T-helper 17 cell (primary cell): Measurements from ENCODE around the gene PACSIN1. TPM values are rescaled to one million over a fixed set of nuclear protein-coding genes. Genes with fewer than 3 reads are reported as not detected.

ENCODE experiments used
- ATAC-seq: fragments of 150-1000 bp; cut with Tn5 transposase; 2 replicates; pipeline ENCODE4 v1.10.0; 2021; ENCODE audit warnings: mild to moderate bottlenecking, moderate library complexity
- DNase-seq, 3 donors: peaks; one replicate each; pipeline versions ENCODE4 v3.0.0 to v3.0.0-alpha.2; 2020 to 2021
- H3K9me3 ChIP-seq: one replicate; pipeline ENCODE4 v1.7.0; 2013; ENCODE audit warnings: low read length, mild to moderate bottlenecking; ENCODE audit not compliant: control insufficient read depth, poor library complexity, severe bottlenecking
- H3K27ac Mint-ChIP-seq: one replicate; pipeline ENCODE4 v1.8.0; 2022; ENCODE audit warnings: mild to moderate bottlenecking, moderate library complexity, mixed read lengths
- H3K27me3 Mint-ChIP-seq: one replicate; pipeline ENCODE4 v1.8.0; 2022; ENCODE audit warnings: mixed read lengths
- H3K36me3 Mint-ChIP-seq: one replicate; pipeline ENCODE4 v1.8.0; 2022; ENCODE audit warnings: low read depth, mixed read lengths
- H3K4me1 Mint-ChIP-seq: one replicate; pipeline ENCODE4 v1.8.0; 2022; ENCODE audit warnings: mild to moderate bottlenecking, mixed read lengths
- H3K4me3 Mint-ChIP-seq: one replicate; pipeline ENCODE4 v1.8.0; 2022; ENCODE audit warnings: mild to moderate bottlenecking, moderate library complexity, mixed read lengths
- total RNA-seq, 4 donors: library from RNA in 2 of 4; stranded (reverse) in 2 of 4; gene quantifications; one replicate each; pipeline ENCODE4 v1.2.3 and lab custom pipeline; 2022 to 2026

The PACSIN1 gene
- total RNA-seq, 2 donors from 2014 or later, result 0.40 to 0.50 TPM

DNA sequence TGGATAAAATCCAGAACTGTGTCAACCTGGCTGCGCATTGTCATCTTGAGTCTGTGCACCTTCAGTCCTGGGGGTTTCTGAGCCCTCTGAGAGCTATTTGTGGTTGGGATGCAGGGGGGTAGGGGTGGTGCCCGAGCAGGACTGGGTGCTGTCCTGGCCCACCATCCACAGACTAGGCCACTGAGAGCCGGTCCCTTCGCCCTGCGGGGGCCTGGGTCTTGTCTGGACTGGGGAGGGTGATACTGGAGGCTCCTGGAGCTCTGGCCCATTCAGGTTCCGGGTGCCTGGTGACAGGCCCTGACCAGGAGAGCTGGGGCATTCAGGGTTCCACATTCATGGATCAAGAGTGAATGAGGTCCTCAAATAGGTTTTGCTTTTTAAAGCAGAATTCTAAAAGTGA lies 69.3 kb downstream of the PACSIN1 start:
- Mint-ChIP-seq H3K4me3 (no peak overlapping the region), H3K27ac (no peak overlapping the region), H3K36me3 (no peaks in the 10 kb centered on the region), H3K4me1 (peaks cover 2% of the 10 kb centered on the region), H3K27me3 (no peaks in the 10 kb centered on the region)
- no peak for DNase-seq
- no peaks in the 10 kb centered on the region for H3K9me3 ChIP-seq
- ATAC-seq, result no peak

DNA sequence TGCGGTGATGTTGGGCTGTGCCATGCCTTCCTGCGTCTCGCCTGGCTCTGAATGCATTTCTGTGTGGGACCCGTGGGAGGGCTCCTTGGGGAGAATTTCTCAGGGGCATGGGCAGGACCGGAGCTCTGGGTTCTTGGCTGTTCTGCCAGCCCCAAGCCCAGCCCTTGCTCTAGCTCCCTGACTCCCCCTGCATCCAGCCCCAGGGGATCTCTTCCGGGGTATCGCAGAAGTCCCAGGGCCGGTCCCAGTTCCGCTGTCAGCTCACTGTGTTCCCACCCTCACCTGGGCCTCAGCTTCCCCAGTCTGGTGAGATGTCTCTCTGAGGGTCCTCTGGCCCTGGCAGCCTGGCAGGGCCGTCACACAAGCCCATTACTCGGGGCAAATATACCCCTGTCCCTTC lies 69.8 kb downstream of the PACSIN1 start:
- no peak for DNase-seq
- Mint-ChIP-seq H3K4me3 (no peak overlapping the region), H3K27ac (no peak overlapping the region), H3K36me3 (no peaks in the 10 kb centered on the region), H3K4me1 (peaks cover 2% of the 10 kb centered on the region), H3K27me3 (no peaks in the 10 kb centered on the region)
- no peaks in the 10 kb centered on the region for H3K9me3 ChIP-seq
- ATAC-seq, result no peak

DNA sequence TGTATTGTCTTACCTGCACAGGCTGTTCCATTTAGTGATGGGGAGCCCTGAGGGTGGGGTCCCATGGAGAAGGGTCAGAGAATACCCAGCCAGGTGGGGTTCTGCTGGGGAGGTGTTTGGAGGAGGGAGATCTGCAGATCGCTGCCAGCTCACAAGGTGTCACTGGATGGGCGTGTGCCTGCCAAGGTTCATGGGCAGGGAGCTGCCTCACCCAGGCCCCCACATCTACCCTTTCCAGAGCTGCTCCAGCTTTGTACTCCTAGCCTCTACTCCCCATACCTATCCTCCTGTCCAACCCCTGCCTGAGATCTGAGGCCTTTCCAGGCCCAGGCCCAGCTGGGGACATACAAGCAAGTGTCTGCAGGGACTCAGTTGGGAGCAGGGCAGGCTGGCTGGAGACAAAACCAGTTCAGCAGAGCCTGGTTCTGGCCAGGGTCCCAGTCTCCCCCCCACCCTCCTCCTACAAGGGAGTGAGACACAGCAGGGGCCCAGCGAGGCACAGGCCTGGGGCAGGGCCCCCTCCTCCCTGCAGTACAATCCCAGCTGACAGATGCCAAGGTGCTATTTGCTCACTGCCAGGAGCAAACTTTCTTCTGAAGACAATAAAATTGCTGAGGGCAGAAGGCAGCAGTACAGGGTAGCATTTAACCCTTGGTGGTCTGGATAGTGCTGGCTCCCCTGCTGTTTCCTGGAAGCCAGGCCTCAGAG lies 70.5 kb downstream of the PACSIN1 start:
- no peaks in the 10 kb centered on the region for H3K27me3 Mint-ChIP-seq
- ATAC-seq, result no peak
- H3K9me3 ChIP-seq, result no peaks in the 10 kb centered on the region
- H3K4me1 Mint-ChIP-seq, result peaks cover 2% of the 10 kb centered on the region
- H3K36me3 Mint-ChIP-seq, result no peaks in the 10 kb centered on the region
- H3K4me3 Mint-ChIP-seq, result no peak overlapping the region
- peak overlapping the region; percentile 14 for H3K27ac Mint-ChIP-seq
- DNase-seq, result no peak

DNA sequence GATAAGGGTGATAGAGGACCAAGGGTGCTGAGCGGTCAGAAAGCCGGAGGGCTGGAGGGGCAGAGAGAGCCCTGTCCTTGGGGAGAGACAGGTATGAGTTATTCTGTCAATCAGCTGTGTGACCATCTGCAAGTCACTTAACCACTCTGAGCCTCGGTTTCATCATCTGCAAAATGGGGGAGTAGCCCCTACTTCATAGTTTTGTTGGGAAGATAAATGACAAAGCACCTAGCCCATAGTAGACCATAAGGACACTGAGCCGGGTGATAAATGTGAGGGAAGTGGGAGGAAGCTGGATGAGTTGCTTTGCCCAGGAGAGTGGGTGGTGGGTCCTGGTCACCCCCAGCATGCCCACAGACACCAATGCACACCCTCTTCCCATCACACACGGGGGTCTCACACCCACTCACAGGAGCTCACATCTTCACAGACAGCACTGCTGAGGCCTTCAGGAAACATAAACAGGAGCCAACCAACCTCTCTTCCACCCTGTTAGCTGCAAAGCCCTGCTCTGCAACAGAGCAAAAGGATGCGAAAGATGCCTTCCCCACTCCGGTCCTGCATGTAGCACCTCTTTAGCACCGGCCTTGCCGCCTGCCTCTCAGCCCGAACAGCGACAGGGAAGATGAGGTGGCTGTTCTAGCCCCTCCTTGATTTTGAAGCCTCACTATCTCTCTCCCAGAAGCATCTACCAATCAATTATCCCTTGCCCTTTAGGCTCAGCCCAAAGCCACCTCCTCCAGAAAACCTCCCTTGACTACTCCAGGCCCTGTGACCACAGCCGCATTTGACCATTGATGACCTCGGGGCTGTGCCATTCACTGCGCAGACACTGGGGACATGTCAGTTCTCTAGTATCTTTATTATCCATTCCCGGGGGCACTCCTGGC lies 71.3 kb downstream of the PACSIN1 start:
- no peak for ATAC-seq
- DNase-seq, result no peak
- Mint-ChIP-seq H3K27ac (no peak overlapping the region), H3K4me1 (peaks cover 2% of the 10 kb centered on the region), H3K4me3 (no peak overlapping the region), H3K36me3 (no peaks in the 10 kb centered on the region), H3K27me3 (no peaks in the 10 kb centered on the region)
- H3K9me3 ChIP-seq, result no peaks in the 10 kb centered on the region

DNA sequence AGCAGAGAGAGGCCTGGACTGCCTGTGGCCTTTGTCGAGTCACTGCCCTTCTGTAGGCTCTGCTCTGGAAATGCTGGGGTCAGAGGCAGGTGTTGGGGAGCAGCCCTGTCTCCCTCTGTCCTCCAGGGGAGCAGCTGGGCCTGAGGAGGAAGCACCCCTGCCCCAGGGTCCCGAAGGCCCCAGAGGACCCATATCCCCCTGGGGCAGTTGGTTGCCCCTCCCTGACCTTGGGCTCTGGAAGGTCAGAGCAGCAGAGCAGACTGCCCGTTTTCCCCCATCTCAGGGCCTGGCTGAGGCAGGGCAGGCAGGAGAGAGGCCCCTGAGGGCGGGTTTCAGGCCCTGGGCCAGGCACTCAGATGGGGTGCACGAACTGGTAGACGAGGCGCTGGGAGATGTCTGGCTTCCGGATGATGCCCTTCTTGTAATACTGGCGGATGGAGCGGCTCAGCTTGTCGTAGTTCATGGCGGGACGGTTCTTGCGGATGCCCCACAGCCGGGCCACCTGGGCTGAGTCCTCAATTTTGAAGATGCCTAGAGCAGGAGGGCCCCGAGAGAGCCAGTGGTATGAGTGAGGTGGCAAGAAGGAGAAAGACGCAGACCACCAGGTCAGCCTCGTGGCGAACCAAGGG lies 72.2 kb downstream of the PACSIN1 start:
- Mint-ChIP-seq H3K27ac (no peak overlapping the region), H3K27me3 (no peaks in the 10 kb centered on the region), H3K36me3 (no peaks in the 10 kb centered on the region), H3K4me1 (peaks cover 2% of the 10 kb centered on the region), H3K4me3 (no peak overlapping the region)
- DNase-seq (no peak), ATAC-seq (no peak)
- no peaks in the 10 kb centered on the region for H3K9me3 ChIP-seq

DNA sequence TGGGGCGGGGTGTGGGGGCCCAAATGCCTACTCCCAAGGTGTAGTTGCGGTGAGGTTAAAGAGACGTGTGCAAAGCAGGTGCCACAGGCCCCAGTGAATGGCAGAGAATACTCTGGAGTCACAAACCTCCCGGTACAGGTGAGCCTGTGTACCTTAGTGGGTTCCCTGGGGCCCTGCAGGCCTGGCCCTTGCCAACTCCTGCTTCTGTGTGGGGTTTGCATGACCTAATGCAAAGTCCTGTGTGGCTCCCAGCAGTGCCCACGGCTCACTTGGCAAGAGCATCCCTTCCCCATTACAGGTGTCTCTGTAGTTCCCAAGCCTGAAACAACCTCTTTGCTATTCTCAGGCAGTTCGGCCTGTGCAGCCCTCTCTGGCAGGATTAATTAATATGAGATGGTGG lies 72.7 kb downstream of the PACSIN1 start:
- no peak overlapping the region for H3K27ac Mint-ChIP-seq
- no peaks in the 10 kb centered on the region for H3K27me3 Mint-ChIP-seq
- ATAC-seq (no peak), DNase-seq (no peak)
- peaks cover 2% of the 10 kb centered on the region for H3K4me1 Mint-ChIP-seq
- no peaks in the 10 kb centered on the region for H3K36me3 Mint-ChIP-seq
- no peaks in the 10 kb centered on the region for H3K9me3 ChIP-seq
- no peak overlapping the region for H3K4me3 Mint-ChIP-seq

DNA sequence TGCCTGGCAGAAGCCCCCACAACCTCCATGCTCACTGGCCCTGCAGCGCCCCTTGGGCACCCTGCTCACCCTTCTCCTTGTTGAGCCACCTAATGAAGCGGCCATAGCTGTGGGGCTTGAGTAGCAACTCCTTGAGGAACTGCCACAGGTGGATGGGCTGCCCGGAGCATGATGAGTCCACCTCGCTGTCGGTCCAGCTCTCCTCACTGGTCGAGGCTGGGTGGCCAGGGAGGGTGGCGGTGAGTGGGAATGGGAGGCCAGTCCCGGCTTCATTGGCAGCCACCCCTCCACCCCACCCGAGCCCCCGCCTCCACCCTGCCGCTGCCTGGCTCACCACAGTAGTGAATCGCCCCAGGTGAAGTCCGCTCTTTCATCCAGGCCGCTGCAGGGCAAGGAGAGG lies 73.3 kb downstream of the PACSIN1 start:
- Mint-ChIP-seq H3K27ac (no peak overlapping the region), H3K4me3 (no peak overlapping the region), H3K27me3 (no peaks in the 10 kb centered on the region), H3K4me1 (peaks cover 2% of the 10 kb centered on the region), H3K36me3 (no peaks in the 10 kb centered on the region)
- no peak for ATAC-seq
- H3K9me3 ChIP-seq, result no peaks in the 10 kb centered on the region
- DNase-seq, result no peak

DNA sequence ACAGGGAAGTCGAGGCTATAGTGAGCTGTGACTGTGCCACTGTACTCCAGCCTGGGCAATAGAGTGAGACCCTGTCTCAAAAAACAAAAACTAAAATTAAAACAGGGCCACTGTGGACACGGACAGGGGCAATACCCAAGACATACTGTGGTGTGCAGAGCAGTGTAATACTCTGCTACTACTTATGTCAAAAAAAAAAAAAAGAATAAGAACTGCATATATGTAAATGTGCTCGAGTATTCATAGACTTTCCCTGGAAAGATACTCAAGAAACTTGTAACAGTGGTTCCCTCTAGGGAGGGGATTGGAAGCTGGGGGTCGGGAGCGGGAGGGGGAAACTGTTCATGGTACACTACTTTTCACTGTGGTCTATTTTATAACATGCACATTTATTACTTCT lies 74.3 kb downstream of the PACSIN1 start:
- H3K9me3 ChIP-seq, result no peaks in the 10 kb centered on the region
- Mint-ChIP-seq H3K4me3 (no peak overlapping the region), H3K4me1 (peaks cover 2% of the 10 kb centered on the region), H3K27me3 (no peaks in the 10 kb centered on the region), H3K36me3 (no peaks in the 10 kb centered on the region), H3K27ac (no peak overlapping the region)
- ATAC-seq (no peak), DNase-seq (no peak)

DNA sequence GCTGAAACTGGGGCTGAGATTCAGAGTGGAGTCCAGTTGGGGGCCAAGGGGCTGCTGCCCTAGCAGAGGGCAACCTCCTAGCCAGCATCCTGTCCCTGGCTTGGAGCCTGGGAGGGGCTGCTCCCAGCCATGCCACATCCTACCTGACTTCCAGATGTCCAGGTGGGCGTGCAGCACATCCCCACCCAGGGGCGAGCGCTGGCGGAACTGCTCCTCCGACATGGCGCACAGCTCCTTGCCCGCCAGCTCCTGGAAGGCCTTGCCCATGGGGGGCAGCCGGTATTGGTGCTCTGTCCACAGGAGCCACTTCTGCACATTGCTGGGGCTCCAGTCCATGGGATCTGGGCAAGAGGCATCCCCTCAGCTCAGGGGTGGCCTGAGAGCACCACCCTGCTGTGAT lies 75.0 kb downstream of the PACSIN1 start:
- no peak for DNase-seq
- Mint-ChIP-seq H3K36me3 (no peaks in the 10 kb centered on the region), H3K27ac (no peak overlapping the region), H3K4me1 (peaks cover 4% of the 10 kb centered on the region), H3K4me3 (no peak overlapping the region), H3K27me3 (no peaks in the 10 kb centered on the region)
- H3K9me3 ChIP-seq, result no peaks in the 10 kb centered on the region
- no peak for ATAC-seq

DNA sequence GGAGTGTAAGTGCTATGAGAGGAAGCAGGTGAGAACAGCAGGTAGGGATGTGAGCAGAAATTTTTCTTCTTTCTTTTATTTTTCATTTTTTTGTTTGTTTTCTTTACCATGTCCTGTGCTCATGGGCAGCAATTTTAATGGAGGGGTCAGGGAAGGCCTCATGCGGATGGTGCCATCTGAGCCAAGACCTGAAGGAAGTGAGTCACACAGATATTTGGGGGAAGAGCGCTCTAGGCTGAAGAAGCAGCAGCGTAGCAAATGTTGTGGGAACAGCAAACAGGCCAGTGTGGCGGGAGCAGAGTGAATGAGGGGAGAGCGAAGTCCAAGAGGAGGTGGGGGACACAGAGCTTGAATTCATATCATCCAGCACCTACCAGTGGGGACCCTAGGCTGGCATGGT lies 77.5 kb downstream of the PACSIN1 start:
- Mint-ChIP-seq H3K27me3 (no peaks in the 10 kb centered on the region), H3K4me1 (peaks cover 7% of the 10 kb centered on the region), H3K36me3 (no peaks in the 10 kb centered on the region), H3K4me3 (no peak overlapping the region), H3K27ac (no peak overlapping the region)
- no peaks in the 10 kb centered on the region for H3K9me3 ChIP-seq
- DNase-seq (no peak), ATAC-seq (no peak)

DNA sequence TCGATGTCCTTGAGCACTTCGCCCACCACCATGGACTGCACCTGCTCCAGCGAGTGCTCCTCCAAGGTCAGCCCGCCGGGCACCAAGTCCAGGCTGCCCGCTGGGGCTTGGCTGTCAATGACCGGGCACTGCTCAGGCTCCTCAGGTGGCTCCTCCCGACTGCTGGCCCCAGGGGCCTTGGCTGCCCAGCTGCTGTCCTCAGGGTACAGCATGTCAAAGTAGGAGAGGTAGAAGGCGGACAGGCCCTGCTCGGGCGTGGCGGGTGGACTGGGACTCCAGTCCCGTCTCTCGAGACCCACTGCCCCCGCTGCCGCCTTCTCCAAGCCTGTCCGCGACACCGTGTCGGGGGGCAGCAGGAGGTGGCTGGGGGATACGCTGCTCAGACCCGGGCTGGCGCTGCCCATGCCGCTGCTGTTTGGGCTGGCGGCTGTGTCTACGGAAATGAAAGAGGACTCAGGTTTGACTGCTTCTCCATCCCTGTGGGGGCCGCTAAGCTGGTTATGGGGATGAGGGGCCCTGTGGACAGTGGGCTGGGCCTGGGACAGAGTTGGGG lies 78.3 kb downstream of the PACSIN1 start:
- Mint-ChIP-seq H3K36me3 (no peaks in the 10 kb centered on the region), H3K4me3 (no peak overlapping the region), H3K27ac (no peak overlapping the region), H3K27me3 (no peaks in the 10 kb centered on the region), H3K4me1 (peaks cover 7% of the 10 kb centered on the region)
- no peaks in the 10 kb centered on the region for H3K9me3 ChIP-seq
- ATAC-seq (no peak), DNase-seq (no peak)

DNA sequence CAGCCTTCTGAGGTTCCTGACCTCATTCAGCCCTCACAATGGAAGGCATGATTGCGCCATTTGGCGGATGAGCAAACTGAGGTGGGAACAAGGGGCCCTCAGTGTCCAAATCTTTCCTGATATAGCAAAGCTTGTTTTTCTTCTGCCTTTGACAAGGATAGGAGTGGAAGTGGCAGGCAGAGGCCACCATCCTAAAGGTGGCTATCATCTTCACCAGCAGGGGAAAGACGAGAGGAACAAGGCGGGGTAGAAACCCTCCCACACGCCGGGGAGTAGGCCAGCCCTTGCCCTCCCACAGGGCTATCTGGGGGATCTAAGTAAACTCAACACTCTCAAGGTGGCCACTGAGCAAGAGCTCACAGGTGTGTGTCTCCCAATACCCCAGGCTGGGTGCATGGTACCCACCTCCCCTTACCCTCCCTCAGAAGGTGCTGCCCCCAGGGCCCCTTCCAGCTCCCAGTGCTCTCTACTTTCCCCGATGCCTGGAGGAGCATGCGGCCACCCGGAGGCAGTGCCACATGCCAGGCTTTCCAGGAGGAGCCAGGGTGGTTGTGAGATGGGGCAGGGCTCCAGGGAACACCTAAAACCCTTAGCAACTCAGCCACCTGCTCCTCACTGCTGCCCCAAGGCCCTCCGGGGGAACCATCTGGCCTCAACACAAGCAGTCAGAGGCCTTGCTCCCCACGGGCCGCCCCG lies 79.0 kb downstream of the PACSIN1 start:
- ATAC-seq, result no peak
- no peaks in the 10 kb centered on the region for H3K36me3 Mint-ChIP-seq
- peaks cover 7% of the 10 kb centered on the region for H3K4me1 Mint-ChIP-seq
- no peak overlapping the region for H3K4me3 Mint-ChIP-seq
- H3K27ac Mint-ChIP-seq, result no peak overlapping the region
- DNase-seq, result no peak
- H3K27me3 Mint-ChIP-seq, result no peaks in the 10 kb centered on the region
- no peaks in the 10 kb centered on the region for H3K9me3 ChIP-seq
